ENCODE data around the gene CRKL. TPM values are rescaled to one million over a fixed set of nuclear protein-coding genes. Genes with fewer than 3 reads are reported as not detected.
"Not testable (repeated sequence)": the region's sequence is repeated elsewhere in the genome, so short reads cannot be mapped to it uniquely, and the experiment has no call there.

The CRKL gene
- total RNA-seq, 1 donor from 2014 or later, result 59.1 TPM

DNA sequence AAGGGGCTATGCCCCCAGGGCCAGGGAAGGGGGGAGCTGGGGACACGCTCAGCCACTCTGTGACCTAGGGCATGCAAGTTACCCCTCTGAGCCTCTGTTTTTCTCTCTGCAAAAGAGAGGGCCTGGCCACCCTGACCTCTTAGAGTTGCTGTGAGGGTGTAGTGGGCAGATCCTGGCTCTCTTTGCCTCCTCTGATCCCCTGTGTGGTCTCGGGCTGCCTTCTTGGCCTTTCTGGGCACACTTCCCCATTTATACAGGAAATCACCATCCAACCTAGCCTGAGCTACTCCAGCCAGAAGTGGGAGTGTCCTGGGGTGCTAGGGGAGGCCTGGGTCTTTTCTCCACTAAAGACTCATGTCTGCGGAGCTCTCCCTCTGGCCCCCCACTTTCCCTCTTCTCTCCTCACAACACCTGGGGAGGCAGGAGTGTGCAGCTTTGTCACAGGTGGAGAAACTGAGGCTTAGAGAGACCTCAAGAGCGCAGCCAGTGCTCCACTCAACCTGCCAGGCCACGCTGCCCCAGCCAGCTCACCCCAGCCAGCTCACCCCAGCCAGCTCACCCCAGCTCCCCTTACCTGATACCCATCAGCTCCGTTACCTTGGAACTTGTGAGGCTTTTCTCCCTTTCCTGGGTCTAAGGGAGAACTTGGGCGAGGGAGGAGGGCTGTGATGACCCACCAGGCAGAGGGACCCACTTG lies 51.2 kb downstream of the CRKL start:
- Mint-ChIP-seq H3K27me3 (ENCODE audit: unreplicated experiment) (peaks cover 18% of the 10 kb centered on the region), H3K36me3 (ENCODE audit: low read depth, unreplicated experiment) (no peaks in the 10 kb centered on the region), H3K9me3 (ENCODE audit: unreplicated experiment) (no peaks in the 10 kb centered on the region), H3K4me3 (ENCODE audit: unreplicated experiment) (no peak overlapping the region), H3K27ac (ENCODE audit: unreplicated experiment) (no peak overlapping the region), H3K4me1 (ENCODE audit: unreplicated experiment) (peaks cover 5% of the 10 kb centered on the region)
- no peak for DNase-seq (ENCODE audit: low spot score)
- TF ChIP-seq, protein P1, sequence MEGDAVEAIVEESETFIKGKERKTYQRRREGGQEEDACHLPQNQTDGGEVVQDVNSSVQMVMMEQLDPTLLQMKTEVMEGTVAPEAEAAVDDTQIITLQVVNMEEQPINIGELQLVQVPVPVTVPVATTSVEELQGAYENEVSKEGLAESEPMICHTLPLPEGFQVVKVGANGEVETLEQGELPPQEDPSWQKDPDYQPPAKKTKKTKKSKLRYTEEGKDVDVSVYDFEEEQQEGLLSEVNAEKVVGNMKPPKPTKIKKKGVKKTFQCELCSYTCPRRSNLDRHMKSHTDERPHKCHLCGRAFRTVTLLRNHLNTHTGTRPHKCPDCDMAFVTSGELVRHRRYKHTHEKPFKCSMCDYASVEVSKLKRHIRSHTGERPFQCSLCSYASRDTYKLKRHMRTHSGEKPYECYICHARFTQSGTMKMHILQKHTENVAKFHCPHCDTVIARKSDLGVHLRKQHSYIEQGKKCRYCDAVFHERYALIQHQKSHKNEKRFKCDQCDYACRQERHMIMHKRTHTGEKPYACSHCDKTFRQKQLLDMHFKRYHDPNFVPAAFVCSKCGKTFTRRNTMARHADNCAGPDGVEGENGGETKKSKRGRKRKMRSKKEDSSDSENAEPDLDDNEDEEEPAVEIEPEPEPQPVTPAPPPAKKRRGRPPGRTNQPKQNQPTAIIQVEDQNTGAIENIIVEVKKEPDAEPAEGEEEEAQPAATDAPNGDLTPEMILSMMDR (IDR thresholded peaks at IDR 0.05; ENCODE audit: unreplicated experiment), result no peak

DNA sequence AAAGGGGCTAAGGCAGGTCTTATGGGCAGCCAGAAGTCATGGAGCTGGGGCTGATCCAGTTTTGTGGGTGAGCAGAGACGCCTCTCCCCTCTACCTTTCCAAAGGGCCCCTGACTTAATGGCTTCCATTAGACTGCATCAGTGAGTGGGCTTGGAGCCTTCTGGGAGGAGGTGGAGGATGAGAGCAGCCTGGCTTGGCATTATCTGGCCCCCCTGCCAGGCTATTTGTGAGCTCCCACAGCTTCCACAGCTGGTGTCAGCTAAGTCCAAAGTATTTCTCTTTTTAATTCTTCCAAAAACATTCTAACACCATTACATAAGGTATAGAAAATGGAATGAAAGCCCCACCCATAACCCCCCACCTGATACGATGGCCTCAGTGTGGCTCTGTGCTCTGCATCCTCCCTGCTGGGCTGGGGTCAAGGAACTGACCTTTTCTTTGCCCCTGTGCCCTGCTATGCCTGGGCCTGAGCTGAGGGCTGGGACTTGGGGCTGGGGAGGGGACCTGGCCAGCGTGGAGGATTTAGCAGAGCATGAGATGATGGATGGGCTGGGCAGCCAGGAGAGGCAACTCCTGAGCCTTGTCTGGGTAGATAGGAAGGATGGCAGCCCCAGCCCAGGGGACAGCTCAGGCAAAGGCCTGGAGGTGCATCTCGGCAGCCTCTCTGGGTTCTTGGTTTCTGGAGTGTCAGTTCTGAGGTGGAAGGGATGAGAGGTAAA lies 53.9 kb downstream of the CRKL start:
- TF ChIP-seq, protein P1 (IDR thresholded peaks at IDR 0.05; ENCODE audit: unreplicated experiment), result no peak
- Mint-ChIP-seq H3K9me3 (ENCODE audit: unreplicated experiment) (no peaks in the 10 kb centered on the region), H3K4me3 (ENCODE audit: unreplicated experiment) (no peak overlapping the region), H3K27me3 (ENCODE audit: unreplicated experiment) (peaks cover 14% of the 10 kb centered on the region), H3K36me3 (ENCODE audit: low read depth, unreplicated experiment) (no peaks in the 10 kb centered on the region), H3K27ac (ENCODE audit: unreplicated experiment) (no peak overlapping the region), H3K4me1 (ENCODE audit: unreplicated experiment) (no peaks in the 10 kb centered on the region)
- DNase-seq (ENCODE audit: low spot score), result no peak

DNA sequence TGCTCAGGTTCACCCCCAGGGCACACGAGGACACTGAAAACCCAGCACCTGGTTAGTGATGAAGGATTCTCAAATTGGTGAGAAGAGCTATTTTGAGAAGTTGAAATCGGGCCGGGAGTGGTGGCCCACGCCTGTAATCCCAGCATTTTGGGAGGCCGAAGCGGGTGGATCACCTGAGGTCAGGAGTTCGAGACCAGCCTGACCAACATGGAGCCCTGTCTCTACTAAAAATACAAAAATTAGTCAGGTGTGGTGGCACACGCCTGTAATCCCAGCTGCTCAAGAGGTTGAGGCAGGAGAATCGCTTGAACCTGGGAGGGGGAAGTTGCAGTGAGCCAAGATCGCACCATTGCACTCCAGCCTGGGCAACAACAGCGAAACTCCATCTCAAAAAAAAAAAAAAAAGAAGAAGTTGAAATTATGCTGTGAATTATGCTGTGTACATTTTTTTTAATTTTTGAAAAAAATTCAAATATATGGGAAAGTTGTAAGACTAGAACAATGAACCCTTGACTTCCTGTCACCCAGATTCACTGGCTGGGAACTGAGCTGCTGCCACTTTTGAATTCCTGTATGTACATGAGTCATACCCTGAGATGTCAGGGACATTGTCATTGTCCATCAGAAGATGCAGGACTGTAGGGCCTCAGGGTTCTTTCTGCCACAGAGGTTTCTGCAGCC lies 54.9 kb downstream of the CRKL start:
- not testable (repeated sequence) for H3K4me3 Mint-ChIP-seq (ENCODE audit: unreplicated experiment); H3K9me3 Mint-ChIP-seq (ENCODE audit: unreplicated experiment); H3K36me3 Mint-ChIP-seq (ENCODE audit: low read depth, unreplicated experiment); H3K27ac Mint-ChIP-seq (ENCODE audit: unreplicated experiment); DNase-seq (ENCODE audit: low spot score); H3K4me1 Mint-ChIP-seq (ENCODE audit: unreplicated experiment)
- H3K27me3 Mint-ChIP-seq (ENCODE audit: unreplicated experiment), result peaks cover 13% of the 10 kb centered on the region

DNA sequence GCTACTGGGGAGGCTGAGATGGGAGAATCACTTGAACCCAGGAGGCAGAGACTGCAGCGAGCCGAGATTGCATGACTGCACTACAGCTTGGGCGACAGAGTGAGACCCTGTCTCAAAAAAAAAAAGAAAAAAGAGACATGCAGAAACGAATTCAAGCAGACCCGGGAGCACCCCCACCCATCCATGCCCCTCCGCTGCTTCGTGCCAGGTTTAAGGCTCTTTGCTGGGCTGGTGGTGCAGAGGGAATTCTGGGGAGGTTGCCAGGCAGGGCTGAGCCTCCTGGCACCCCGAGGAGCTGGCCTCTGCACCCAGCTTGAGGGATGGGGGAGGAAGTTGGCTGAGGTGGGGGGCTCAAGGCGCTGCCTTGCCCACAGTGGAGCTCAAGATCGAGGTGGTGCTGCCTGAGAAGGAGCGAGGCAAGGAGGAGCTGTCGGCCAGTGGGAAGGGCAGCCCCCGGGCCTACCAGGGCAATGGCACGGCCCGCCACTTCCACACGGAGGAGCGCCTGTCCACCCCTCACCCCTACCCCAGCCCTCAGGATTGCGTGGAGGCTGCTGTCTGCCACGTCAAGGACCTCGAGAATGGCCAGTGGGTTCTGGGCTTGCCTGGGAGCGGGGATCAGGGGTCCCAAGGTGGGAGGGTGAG lies 55.8 kb downstream of the CRKL start:
- Mint-ChIP-seq H3K4me3 (ENCODE audit: unreplicated experiment) (no peak overlapping the region), H3K9me3 (ENCODE audit: unreplicated experiment) (no peaks in the 10 kb centered on the region), H3K36me3 (ENCODE audit: low read depth, unreplicated experiment) (no peaks in the 10 kb centered on the region), H3K27ac (ENCODE audit: unreplicated experiment) (no peak overlapping the region), H3K27me3 (ENCODE audit: unreplicated experiment) (peaks cover 8% of the 10 kb centered on the region), H3K4me1 (ENCODE audit: unreplicated experiment) (no peaks in the 10 kb centered on the region)
- DNase-seq (ENCODE audit: low spot score), result no peak
- TF ChIP-seq, protein P1 (IDR thresholded peaks at IDR 0.05; ENCODE audit: unreplicated experiment), result no peak

DNA sequence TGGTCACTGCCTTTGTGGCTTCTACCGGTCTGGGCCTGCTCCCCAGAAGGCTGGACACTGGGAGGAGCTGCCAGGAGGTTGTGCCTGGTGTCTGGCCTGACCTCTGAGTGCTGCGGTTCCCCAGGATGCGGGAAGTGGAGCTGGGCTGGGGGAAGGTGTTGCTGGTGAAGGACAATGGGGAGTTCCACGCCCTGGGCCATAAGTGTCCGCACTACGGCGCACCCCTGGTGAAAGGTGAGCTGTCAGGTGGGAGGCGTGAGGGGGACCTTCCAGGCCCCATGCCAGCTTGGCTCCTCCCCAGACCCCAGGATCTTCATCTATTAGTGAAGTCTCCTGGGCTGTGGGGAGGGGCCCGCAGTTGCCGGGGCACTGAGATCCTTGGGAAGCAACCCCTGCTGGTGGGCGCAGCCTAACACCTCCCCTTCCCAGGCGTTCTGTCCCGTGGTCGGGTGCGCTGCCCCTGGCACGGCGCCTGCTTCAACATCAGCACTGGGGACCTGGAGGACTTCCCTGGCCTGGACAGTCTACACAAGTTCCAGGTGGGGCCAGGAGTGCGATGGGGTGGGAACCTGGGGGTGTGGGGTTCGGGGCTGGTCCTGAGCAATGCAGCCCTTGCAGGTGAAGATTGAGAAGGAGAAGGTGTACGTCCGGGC lies 56.6 kb downstream of the CRKL start:
- no peak for DNase-seq (ENCODE audit: low spot score)
- peaks cover 8% of the 10 kb centered on the region for H3K27me3 Mint-ChIP-seq (ENCODE audit: unreplicated experiment)
- H3K4me3 Mint-ChIP-seq (ENCODE audit: unreplicated experiment), result no peak overlapping the region
- H3K4me1 Mint-ChIP-seq (ENCODE audit: unreplicated experiment), result no peaks in the 10 kb centered on the region
- H3K9me3 Mint-ChIP-seq (ENCODE audit: unreplicated experiment), result no peaks in the 10 kb centered on the region
- TF ChIP-seq, protein P1 (IDR thresholded peaks at IDR 0.05; ENCODE audit: unreplicated experiment), result no peak
- no peak overlapping the region for H3K27ac Mint-ChIP-seq (ENCODE audit: unreplicated experiment)
- no peaks in the 10 kb centered on the region for H3K36me3 Mint-ChIP-seq (ENCODE audit: low read depth, unreplicated experiment)

All from endothelial cell (in vitro differentiated cells).